Esophagus squamous epithelium (tissue), 4 donors: Measurements from ENCODE around the gene ICAM3.

Experiments
- CTCF ChIP-seq, 6 experiments: fragments of 450-650 bp in 4 of 6; fragments of 200-600 bp in 2 of 6; sonication (generic) in 2 of 6; IDR thresholded peaks; one replicate each; pipeline ENCODE4 v1.5.1; 2016 to 2019; ENCODE audit warnings: antibody characterized with exemption in 6 of 6, mild to moderate bottlenecking in 4 of 6, moderate library complexity in 4 of 6
- POLR2A ChIP-seq, 4 donors: fragments of 450-650 bp; IDR thresholded peaks; one replicate each; pipeline ENCODE4 v1.6.1; 2017; ENCODE audit warnings: antibody characterized with exemption in 4 of 4, mild to moderate bottlenecking in 4 of 4, moderate library complexity in 3 of 4

- TF ChIP-seq CTCF (IDR thresholded peaks at IDR 0.05): no peak
- no peak for TF ChIP-seq POLR2A (IDR thresholded peaks at IDR 0.05)
Observed at GRCh38 chr19:10339977-10340376, 553 bp upstream of the ICAM3 start.
